Adrenal gland (tissue), 12 donors: ENCODE measurements around the gene KCNC2. TPM values are rescaled to one million over a fixed set of nuclear protein-coding genes. Genes with fewer than 3 reads are reported as not detected.

ENCODE experiments used
- DNase-seq, 7 donors: peaks; one replicate each; pipeline ENCODE4 v3.0.0-alpha.2; 2019 to 2020
- H3K27ac ChIP-seq, 5 donors: fragments of 200-600 bp; sonication (generic) in 4 of 5; 1 replicate in 3 of 5; 2 replicates in 2 of 5; pipeline versions ENCODE4 v1.5.1 to v1.8.0; 2016 to 2020; ENCODE audit warnings: mild to moderate bottlenecking in 1 of 5
- H3K27me3 ChIP-seq: fragments of 200-600 bp; 2 replicates; pipeline ENCODE4 v1.8.0; 2021
- H3K36me3 ChIP-seq, 2 donors: fragments of 200-600 bp; replicated peaks in 1 of 2; 1 replicate in 1 of 2; 2 replicates in 1 of 2; pipeline versions ENCODE4 v1.5.1 to v1.8.0; 2018 to 2022
- H3K4me1 ChIP-seq, 2 donors: fragments of 200-600 bp; replicated peaks in 1 of 2; 1 replicate in 1 of 2; 2 replicates in 1 of 2; pipeline versions ENCODE4 v1.5.1 to v1.8.0; 2018 to 2021
- H3K4me3 ChIP-seq, 4 donors: fragments of 200-600 bp; sonication (generic) in 3 of 4; one replicate each; pipeline ENCODE4 v1.5.1; 2016 to 2018
- H3K9me3 ChIP-seq, 3 donors: fragments of 200-600 bp; sonication (generic) in 1 of 3; replicated peaks in 1 of 3; 1 replicate in 2 of 3; 2 replicates in 1 of 3; pipeline versions ENCODE4 v1.5.1 to v1.8.0; 2016 to 2021
- CTCF ChIP-seq, 6 experiments: fragments of 450-650 bp in 4 of 6; fragments of 200-600 bp in 2 of 6; sonication (generic) in 1 of 6; IDR thresholded peaks; 1 replicate in 5 of 6; 2 replicates in 1 of 6; pipeline versions ENCODE4 v1.5.1 to v1.8.0; 2016 to 2021; ENCODE audit warnings: antibody characterized with exemption in 6 of 6, mild to moderate bottlenecking in 2 of 6, moderate library complexity in 1 of 6
- POLR2A ChIP-seq, 2 donors: fragments of 450-650 bp; IDR thresholded peaks; one replicate each; pipeline ENCODE4 v1.6.1; 2017; ENCODE audit warnings: antibody characterized with exemption in 2 of 2, mild to moderate bottlenecking in 2 of 2, moderate library complexity in 1 of 2
- WGBS, 4 donors: extraction: QIAGEN DNeasy Blood & Tissue Kit in 2 of 4; methylation state at CpG; one replicate each; pipeline versions ENCODE4 v1.1.5 to v1.1.7; 2013 to 2017; 5-methylcytosine and 5-hydroxymethylcytosine counted together
- intact Hi-C, 2 donors: fragments of 100-400 bp; cut with DNase I; formaldehyde crosslinking; loops; one replicate each; pipeline versions ENCODE4 v1.14.1 to v1.15.0; 2022 to 2023
- polyA plus RNA-seq, 3 donors: library from polyadenylated mRNA; stranded (reverse); fragments of 200-250 nt in 2 of 3; fragments of 350-450 nt in 1 of 3; fragmentation: Illumina TruSeq in 1 of 3; extraction: RNeasy Lipid Tissue Mini Kit (QIAGEN cat#74804) in 1 of 3; gene quantifications; one replicate each; pipeline ENCODE4 v1.2.3, GENCODE V29; 2013 to 2014
- total RNA-seq, 9 donors: library from RNA; depleted of rRNA in 4 of 9; stranded (reverse); fragments of >200 nt in 4 of 9; fragments of 120-200 nt in 1 of 9; fragmentation: NEBNext Ultra II Directional in 1 of 9; extraction: Animal tissue kit (Norgen Biotek cat#: 25700) in 1 of 9; gene quantifications; one replicate each; pipeline versions ENCODE4 v1.1.0 to v1.2.4, GENCODE V29; 2013 to 2023
- donor health status: healthy with polysubstance abuse.
- donor health status: Bipolar disorder and iron deficiency.
- donor health status: DM: yes; HTN: yes; CAD: no.
- donor health status: DM: no; HTN: no; CAD: no.
- donor health status: DM: no; HTN: no; CAD: no.
- donor health status: DM: yes; HTN: yes; CAD: no.

Gene KCNC2
- total and polyA plus RNA-seq, 12 donors: not detected

- WGBS, 4 donors: 49 to 56% (median 52%) methylated on average over 4 of the region's 4 CpGs
- Histone ChIP-seq H3K4me3 (no peak overlapping the region), H3K9me3 (no peaks in the 10 kb centered on the region), H3K4me1 (no peaks in the 10 kb centered on the region), H3K27ac (no peak overlapping the region), H3K27me3 (no peaks in the 10 kb centered on the region), H3K36me3 (no peaks in the 10 kb centered on the region)
- intact Hi-C loops: no loop called here
- DNase-seq: no peak
- TF ChIP-seq CTCF (IDR thresholded peaks at IDR 0.05): no peak
- TF ChIP-seq POLR2A (IDR thresholded peaks at IDR 0.05): no peak
These were observed 38.9 kb downstream of the KCNC2 start for GRCh38 chr12:75170640-75171185.

- Histone ChIP-seq H3K4me1 (no peaks in the 10 kb centered on the region), H3K27me3 (no peaks in the 10 kb centered on the region), H3K36me3 (no peaks in the 10 kb centered on the region), H3K4me3 (no peak overlapping the region), H3K9me3 (no peaks in the 10 kb centered on the region), H3K27ac (no peak overlapping the region)
- no peak for DNase-seq
- intact Hi-C loops: no loop called here
- WGBS, 4 donors: 67 to 73% (median 71%) methylated on average over 4 of the region's 4 CpGs
- TF ChIP-seq POLR2A (IDR thresholded peaks at IDR 0.05) (no peak), CTCF (IDR thresholded peaks at IDR 0.05) (no peak)
These were observed 46.8 kb downstream of the KCNC2 start for GRCh38 chr12:75162845-75163244.

GRCh38 chr12:75161488-75161887 is 48.2 kb downstream of the KCNC2 start:
- no peak overlapping the region for H3K4me3 ChIP-seq
- 49 to 65% (median 58%) methylated on average over 1 of the region's 1 CpG for WGBS, 4 donors
- DNase-seq: no peak
- TF ChIP-seq CTCF (IDR thresholded peaks at IDR 0.05): no peak
- no peak for TF ChIP-seq POLR2A (IDR thresholded peaks at IDR 0.05)
- no peaks in the 10 kb centered on the region for H3K27me3 ChIP-seq
- intact Hi-C loops: no loop called here
- H3K9me3 ChIP-seq: no peaks in the 10 kb centered on the region
- H3K36me3 ChIP-seq: no peaks in the 10 kb centered on the region
- no peaks in the 10 kb centered on the region for H3K4me1 ChIP-seq
- H3K27ac ChIP-seq: no peak overlapping the region

GRCh38 chr12:75157385-75157784 is 52.3 kb downstream of the KCNC2 start:
- no peak overlapping the region for H3K4me3 ChIP-seq

More at GRCh38 chr12:75157385-75157784, 52.3 kb downstream of the KCNC2 start:
- intact Hi-C loops: no loop called here
- no peak for DNase-seq
- Histone ChIP-seq H3K9me3 (no peaks in the 10 kb centered on the region), H3K27me3 (no peaks in the 10 kb centered on the region), H3K27ac (no peak overlapping the region), H3K36me3 (no peaks in the 10 kb centered on the region), H3K4me1 (no peaks in the 10 kb centered on the region)
- WGBS, 4 donors: 88 to 100% (median 91%) methylated on average over 1 of the region's 1 CpG
- TF ChIP-seq CTCF (IDR thresholded peaks at IDR 0.05) (no peak), POLR2A (IDR thresholded peaks at IDR 0.05) (no peak)
